Cardiac fibroblast (primary cell): ENCODE results near the gene RGS7.
A peak's percentile ranks its signal among the peaks of the same experiment; 100 is the strongest.

Source experiments
- DNase-seq, 2 donors: peaks; one replicate each; pipeline versions ENCODE4 v3.0.0 to v3.0.0-alpha.2; 2010; ENCODE audit warnings: low read depth in 2 of 2
- H3K4me3 ChIP-seq, 2 donors: replicated peaks in 1 of 2; 1 replicate in 1 of 2; 2 replicates in 1 of 2; pipeline ENCODE4 v1.5.1; 2011; ENCODE audit warnings: low read depth in 2 of 2, low read length in 2 of 2, mild to moderate bottlenecking in 2 of 2, moderate library complexity in 1 of 2
- CTCF ChIP-seq: IDR thresholded peaks from one replicate; pipeline ENCODE4 v1.5.1; 2011; ENCODE audit warnings: low read depth, mild to moderate bottlenecking, low read length, inconsistent platforms

The RGS7 gene

GRCh38 chr1:241118049-241118448 is 239.0 kb downstream of the RGS7 start:
- no peak overlapping the region for H3K4me3 ChIP-seq
- TF ChIP-seq CTCF = no peak
- DNase-seq = no peak

GRCh38 chr1:241115784-241116183 is 241.2 kb downstream of the RGS7 start:
- H3K4me3 ChIP-seq = no peak overlapping the region
- no peak for DNase-seq
- TF ChIP-seq CTCF = no peak

GRCh38 chr1:241114699-241115233 is 242.2 kb downstream of the RGS7 start:
- no peak for TF ChIP-seq CTCF
- H3K4me3 ChIP-seq = no peak overlapping the region
- peak in 1 of 2 donors; percentile 5 for DNase-seq

GRCh38 chr1:241113557-241113956 is 243.4 kb downstream of the RGS7 start:
- DNase-seq = no peak
- H3K4me3 ChIP-seq = no peak overlapping the region
- TF ChIP-seq CTCF = no peak

GRCh38 chr1:241109039-241109438 is 248.0 kb downstream of the RGS7 start:
- no peak for TF ChIP-seq CTCF
- no peak for DNase-seq
- H3K4me3 ChIP-seq = no peak overlapping the region

GRCh38 chr1:241105147-241105546 is 251.9 kb downstream of the RGS7 start:
- no peak overlapping the region for H3K4me3 ChIP-seq
- no peak for TF ChIP-seq CTCF
- DNase-seq = no peak

GRCh38 chr1:241102664-241103063 is 254.3 kb downstream of the RGS7 start:
- no peak for TF ChIP-seq CTCF
- no peak for DNase-seq
- H3K4me3 ChIP-seq = no peak overlapping the region
